GM12892 (cell line): ENCODE measurements around the gene WWC2.

Experiments
- POLR2A ChIP-seq: IDR thresholded peaks from 2 replicates; pipeline ENCODE4 v1.6.1; 2011; ENCODE audit warnings: low read depth, low read length, control low read depth
- POLR2AphosphoS5 ChIP-seq: IDR thresholded peaks from 2 replicates; pipeline ENCODE4 v1.6.1; 2011; ENCODE audit warnings: low read depth, low read length, control low read depth
- TAF1 ChIP-seq: IDR thresholded peaks from 2 replicates; pipeline ENCODE4 v1.6.1; 2011; ENCODE audit warnings: low read depth, mild to moderate bottlenecking, control low read depth, low read length, borderline replicate concordance

- no peak for TF ChIP-seq TAF1
- TF ChIP-seq POLR2A: no peak
- TF ChIP-seq POLR2AphosphoS5: no peak
Observed at GRCh38 chr4:183107891-183108459, 8.9 kb downstream of the WWC2 start.
